K562 (cell line): Measurements from ENCODE around the gene RYR3. TPM values are rescaled to one million over a fixed set of nuclear protein-coding genes. Genes with fewer than 3 reads are reported as not detected.

ENCODE experiments used
- ATAC-seq: fragments of 200-7000 bp; cut with Tn5 transposase; 3 replicates; pipeline ENCODE4 v1.9.1; 2020; ENCODE audit warnings: moderate library complexity
- BruUV-seq: library from RNA; stranded (reverse); fragments of 400-500 nt; replicated peaks from 2 replicates; lab custom pipeline; 2021; lab: Mats Ljungman, UMichigan
- CTCF ChIA-PET: fragments of 300-600 bp; formaldehyde crosslinking; extraction: SDS; loops from one replicate; lab custom pipeline; 2021; ENCODE audit warnings: low intra/inter-chr PET ratio; lab: Yijun Ruan, JAX
- POLR2A ChIA-PET: fragments of 300-600, 350-650 bp; sonication (Branson Sonifier 250); formaldehyde crosslinking; extraction: SDS; loops from one replicate; lab custom pipeline; 2021; ENCODE audit warnings: antibody characterized with exemption, inconsistent platforms; lab: Yijun Ruan, JAX
- DNase-seq, 4 experiments: peaks; one replicate each; pipeline versions ENCODE4 v3.0.0 to v3.0.0-alpha.2; 2011 to 2018; ENCODE audit warnings: low spot score in 3 of 4, mixed read lengths in 3 of 4; ENCODE audit errors: extremely low read depth in 1 of 4
- FAIRE-seq: peaks from 2 replicates; lab custom pipeline; 2011; peaks lifted over from hg19 to GRCh38; lab: Jason Lieb, UNC
- H2AFZ ChIP-seq: 2 replicates; pipeline ENCODE4 v1.6.0; 2011; ENCODE audit warnings: low read depth, low read length, control low read depth, inconsistent platforms
- H3K27ac ChIP-seq: fragments of 200-600 bp; 3 replicates; pipeline ENCODE4 v1.8.0; 2011; ENCODE audit warnings: low read depth, mild to moderate bottlenecking, control low read depth, inconsistent platforms, low read length, moderate library complexity, mixed read lengths; ENCODE audit errors: extremely low read depth
- H3K27me3 ChIP-seq, 2 experiments: fragments of 300-600 bp in 1 of 2; 2 replicates in 1 of 2; 3 replicates in 1 of 2; pipeline versions ENCODE4 v1.6.0 to v1.8.0; 2011; ENCODE audit warnings: inconsistent platforms in 2 of 2, low read length in 2 of 2, mild to moderate bottlenecking in 1 of 2, mixed read lengths in 1 of 2, moderate library complexity in 1 of 2; ENCODE audit not compliant: control insufficient read depth in 2 of 2, insufficient read depth in 2 of 2
- H3K36me3 ChIP-seq: fragments of 300-600 bp; 3 replicates; pipeline ENCODE4 v1.8.0; 2011; ENCODE audit warnings: mild to moderate bottlenecking, low read length, inconsistent platforms; ENCODE audit not compliant: control insufficient read depth, insufficient read depth
- H3K4me1 ChIP-seq, 2 experiments: fragments of 200-600 bp in 1 of 2; replicated peaks in 1 of 2; 2 replicates in 1 of 2; 3 replicates in 1 of 2; pipeline versions ENCODE4 v1.5.1 to v1.8.0; 2011; ENCODE audit warnings: inconsistent platforms in 2 of 2, low read length in 2 of 2, mild to moderate bottlenecking in 1 of 2, mixed read lengths in 1 of 2, moderate library complexity in 1 of 2; ENCODE audit not compliant: control insufficient read depth in 2 of 2, insufficient read depth in 2 of 2
- H3K4me2 ChIP-seq: 2 replicates; pipeline ENCODE4 v1.6.1; 2011; ENCODE audit warnings: low read length, control low read depth, inconsistent platforms, mixed read lengths; ENCODE audit not compliant: insufficient read depth
- H3K4me3 ChIP-seq: fragments of 200-600 bp; sonication (generic), shearing (Covaris generic); 2 replicates; pipeline ENCODE4 v1.5.1; 2016; ENCODE audit warnings: control low read depth, inconsistent platforms
- H3K79me2 ChIP-seq: fragments of 200-600 bp; 3 replicates; pipeline ENCODE4 v1.8.0; 2011; ENCODE audit warnings: low read length, inconsistent platforms; ENCODE audit not compliant: control insufficient read depth, insufficient read depth
- H3K9ac ChIP-seq, 2 experiments: 2 replicates each; pipeline versions ENCODE4 v1.6.0 to v1.6.1; 2011; ENCODE audit warnings: low read depth in 2 of 2, low read length in 2 of 2, control low read depth in 1 of 2, inconsistent platforms in 1 of 2, mild to moderate bottlenecking in 1 of 2, mixed read lengths in 1 of 2; ENCODE audit not compliant: insufficient read depth in 1 of 2
- H3K9me1 ChIP-seq: one replicate; pipeline ENCODE4 v1.6.0; 2011; ENCODE audit warnings: inconsistent platforms, mild to moderate bottlenecking, low read length, moderate library complexity; ENCODE audit not compliant: control insufficient read depth, insufficient read depth
- H3K9me3 ChIP-seq: replicated peaks from 2 replicates; pipeline ENCODE4 v1.5.1; 2011; ENCODE audit warnings: low read depth, low read length, inconsistent platforms; ENCODE audit not compliant: control insufficient read depth, insufficient read depth
- H4K20me1 ChIP-seq: replicated peaks from 2 replicates; pipeline ENCODE4 v1.6.1; 2011; ENCODE audit warnings: low read length, inconsistent platforms, mixed read lengths; ENCODE audit not compliant: control insufficient read depth, insufficient read depth
- GABPB2 ChIP-seq: fragments of 250-450 bp; sonication (Bioruptor Pico); conservative IDR thresholded peaks from 2 replicates; pipeline ENCODE4 v1.5.1; 2021; ENCODE audit warnings: mild to moderate bottlenecking
- HEY1 ChIP-seq: fragments of 250-450 bp; sonication (Bioruptor Pico); IDR thresholded peaks from 2 replicates; pipeline ENCODE4 v1.5.0; 2020; ENCODE audit warnings: mild to moderate bottlenecking, moderate library complexity, borderline replicate concordance
- HNRNPL ChIP-seq: fragments of 200-400 bp; formaldehyde crosslinking; IDR thresholded peaks from 2 replicates; pipeline ENCODE4 v1.6.1; 2017; ENCODE audit warnings: low read depth, mild to moderate bottlenecking, low read length
- NR3C1 ChIP-seq: sonication (generic); formaldehyde crosslinking; IDR thresholded peaks from 2 replicates; pipeline ENCODE4 v1.8.1; 2022; ENCODE audit warnings: missing genetic modification reagents
- SMARCE1 ChIP-seq: fragments of 450-650 bp; IDR thresholded peaks from 2 replicates; pipeline ENCODE4 v1.7.1; 2016; ENCODE audit warnings: mild to moderate bottlenecking
- TRIM24 ChIP-seq, 2 experiments: fragments of 450-650 bp; IDR thresholded peaks; 2 replicates each; pipeline ENCODE4 v1.6.1; 2016
- ZFP36 ChIP-seq: fragments of 150-350 bp; IDR thresholded peaks from 2 replicates; pipeline ENCODE4 v1.6.1; 2018; ENCODE audit warnings: low read length, low read depth; ENCODE audit not compliant: partially characterized antibody
- ZZZ3 ChIP-seq: fragments of 450-650 bp; IDR thresholded peaks from 2 replicates; pipeline ENCODE4 v1.6.1; 2016; ENCODE audit warnings: antibody characterized with exemption, mild to moderate bottlenecking, moderate library complexity
- WGBS: fragments of 100-300 bp; shearing (Covaris generic); methylation state at CpG from one replicate; pipeline ENCODE4 v1.1.6; 2016; ENCODE audit warnings: low coverage, mixed read lengths; ENCODE audit not compliant: insufficient coverage; ENCODE audit errors: missing lambda C conversion rate; 5-methylcytosine and 5-hydroxymethylcytosine counted together
- in situ Hi-C: fragments of 300-500 bp; cut with MboI; formaldehyde crosslinking; loops from 4 replicates; pipeline ENCODE4 v1.15.0; 2018; ENCODE audit warnings: inconsistent platforms, mixed read lengths
- intact Hi-C: fragments of 100-400 bp; cut with micrococcal nuclease; formaldehyde crosslinking; loops from 2 replicates; pipeline ENCODE4 v1.14.2; 2022
- polyA plus RNA-seq, 8 experiments: library from polyadenylated mRNA; depleted of rRNA in 4 of 8; stranded (reverse) in 5 of 8; unstranded in 3 of 8; fragments of >200 nt; fragmentation: Nextera tagmentation in 2 of 8; fragmentation: Illumina TruSeq in 1 of 8; extraction: Ambion mirVana in 2 of 8; extraction: Trizol in 1 of 8; gene quantifications; 2 replicates each; pipeline versions ENCODE4 v1.2.1 to v1.2.3, GENCODE V29; 2011 to 2014; ENCODE audit warnings: inconsistent platforms in 1 of 8, missing spikeins in 1 of 8
- total RNA-seq, 7 experiments: library from RNA; depleted of rRNA in 6 of 7; stranded (reverse); fragments of >200 nt in 6 of 7; fragmentation: Illumina TruSeq in 2 of 7; extraction: Trizol in 2 of 7; gene quantifications; 2 replicates each; pipeline versions ENCODE4 v1.2.1 to v1.2.3, GENCODE V29; 2011 to 2021; ENCODE audit warnings: low replicate concordance in 1 of 7
- TF ChIP-seq, protein P1 (sequence below): fragments of 250-450 bp; sonication (Bioruptor Pico); IDR thresholded peaks from 2 replicates; pipeline ENCODE4 v1.9.0; 2021; ENCODE audit warnings: mild to moderate bottlenecking
- TF ChIP-seq, protein P2 (sequence below), 2 experiments: fragments of 450-650 bp in 1 of 2; sonication (generic) in 1 of 2; formaldehyde crosslinking in 1 of 2; IDR thresholded peaks; 2 replicates each; pipeline versions ENCODE4 v1.7.1 to v1.9.0; 2016 to 2022; ENCODE audit warnings: inconsistent platforms in 1 of 2, mild to moderate bottlenecking in 1 of 2, missing genetic modification reagents in 1 of 2
- TF ChIP-seq, protein P3 (sequence below): fragments of 450-650 bp; IDR thresholded peaks from 2 replicates; pipeline ENCODE4 v1.7.1; 2018; ENCODE audit warnings: mild to moderate bottlenecking, low read depth; ENCODE audit not compliant: partially characterized antibody

The RYR3 gene
- total and polyA plus RNA-seq, 9 of the 15 experiments (the other 6 are each of a cell fraction or from before 2014, with no cell fraction given) = 0.04 TPM; not detected in 8

DNA sequence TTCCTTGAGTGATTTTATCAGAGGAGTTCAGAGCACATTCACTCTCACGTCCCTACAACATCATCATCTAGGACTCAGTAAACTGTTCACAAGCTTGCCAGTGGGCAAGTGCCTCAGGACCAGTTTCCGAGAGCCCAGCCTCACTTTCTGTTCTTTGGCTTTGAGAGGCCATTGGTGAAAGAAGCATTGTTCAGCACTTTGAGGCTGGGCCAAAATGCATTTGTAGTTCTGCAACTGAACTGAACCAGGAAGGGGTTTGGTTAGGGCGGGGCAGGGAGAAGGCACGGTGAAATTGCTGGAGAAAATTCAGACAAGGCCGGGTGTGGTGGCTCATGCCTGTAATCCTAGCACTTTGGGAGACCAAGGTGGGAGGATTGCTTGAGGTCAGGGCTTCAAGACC, 435.4 kb downstream of the RYR3 start:
- DNase-seq (no peak), FAIRE-seq (no peak), ATAC-seq (no peak)
- H4K20me1 ChIP-seq = no peaks in the 10 kb centered on the region
- H3K79me2 ChIP-seq = no peaks in the 10 kb centered on the region
- intact Hi-C loops (no loop called here), in situ Hi-C loops (no loop called here)
- WGBS = 7% methylated on average over 5 of the region's 5 CpGs
- no peaks in the 10 kb centered on the region for H3K9me1 ChIP-seq
- CTCF ChIA-PET = no interaction called here
- peaks cover 0 to 18% of the 10 kb centered on the region in 2 experiments; a peak in 2 of 5 replicates for H3K27me3 ChIP-seq
- no peak overlapping the region for H3K27ac ChIP-seq
- no peak overlapping the region for H3K4me2 ChIP-seq
- no peaks in the 10 kb centered on the region for H3K9me3 ChIP-seq
- POLR2A ChIA-PET = interaction anchor here (0.6 kb wide), 1 partner anchor 609 kb away, joined by 3 read pairs; no protein-coding TSS in a partner anchor
- no peak overlapping the region for H2AFZ ChIP-seq
- no peak overlapping the region for H3K9ac ChIP-seq
- no peaks in the 10 kb centered on the region for H3K36me3 ChIP-seq
- BruUV-seq = no TSS peak
- no peak overlapping the region for H3K4me3 ChIP-seq
- no peaks in the 10 kb centered on the region for H3K4me1 ChIP-seq
- TF ChIP-seq, protein P1, sequence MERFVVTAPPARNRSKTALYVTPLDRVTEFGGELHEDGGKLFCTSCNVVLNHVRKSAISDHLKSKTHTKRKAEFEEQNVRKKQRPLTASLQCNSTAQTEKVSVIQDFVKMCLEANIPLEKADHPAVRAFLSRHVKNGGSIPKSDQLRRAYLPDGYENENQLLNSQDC (CRISPR knock-in tag) = no peak
- TF ChIP-seq, protein P2, sequence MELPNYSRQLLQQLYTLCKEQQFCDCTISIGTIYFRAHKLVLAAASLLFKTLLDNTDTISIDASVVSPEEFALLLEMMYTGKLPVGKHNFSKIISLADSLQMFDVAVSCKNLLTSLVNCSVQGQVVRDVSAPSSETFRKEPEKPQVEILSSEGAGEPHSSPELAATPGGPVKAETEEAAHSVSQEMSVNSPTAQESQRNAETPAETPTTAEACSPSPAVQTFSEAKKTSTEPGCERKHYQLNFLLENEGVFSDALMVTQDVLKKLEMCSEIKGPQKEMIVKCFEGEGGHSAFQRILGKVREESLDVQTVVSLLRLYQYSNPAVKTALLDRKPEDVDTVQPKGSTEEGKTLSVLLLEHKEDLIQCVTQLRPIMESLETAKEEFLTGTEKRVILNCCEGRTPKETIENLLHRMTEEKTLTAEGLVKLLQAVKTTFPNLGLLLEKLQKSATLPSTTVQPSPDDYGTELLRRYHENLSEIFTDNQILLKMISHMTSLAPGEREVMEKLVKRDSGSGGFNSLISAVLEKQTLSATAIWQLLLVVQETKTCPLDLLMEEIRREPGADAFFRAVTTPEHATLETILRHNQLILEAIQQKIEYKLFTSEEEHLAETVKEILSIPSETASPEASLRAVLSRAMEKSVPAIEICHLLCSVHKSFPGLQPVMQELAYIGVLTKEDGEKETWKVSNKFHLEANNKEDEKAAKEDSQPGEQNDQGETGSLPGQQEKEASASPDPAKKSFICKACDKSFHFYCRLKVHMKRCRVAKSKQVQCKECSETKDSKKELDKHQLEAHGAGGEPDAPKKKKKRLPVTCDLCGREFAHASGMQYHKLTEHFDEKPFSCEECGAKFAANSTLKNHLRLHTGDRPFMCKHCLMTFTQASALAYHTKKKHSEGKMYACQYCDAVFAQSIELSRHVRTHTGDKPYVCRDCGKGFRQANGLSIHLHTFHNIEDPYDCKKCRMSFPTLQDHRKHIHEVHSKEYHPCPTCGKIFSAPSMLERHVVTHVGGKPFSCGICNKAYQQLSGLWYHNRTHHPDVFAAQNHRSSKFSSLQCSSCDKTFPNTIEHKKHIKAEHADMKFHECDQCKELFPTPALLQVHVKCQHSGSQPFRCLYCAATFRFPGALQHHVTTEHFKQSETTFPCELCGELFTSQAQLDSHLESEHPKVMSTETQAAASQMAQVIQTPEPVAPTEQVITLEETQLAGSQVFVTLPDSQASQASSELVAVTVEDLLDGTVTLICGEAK (IDR thresholded peaks at IDR 0.05) = no peak
- TF ChIP-seq, protein P2 (CRISPR knock-in tag; IDR thresholded peaks at IDR 0.05) = no peak
- TF ChIP-seq SMARCE1 (no peak), GABPB2 (CRISPR knock-in tag) (no peak), ZZZ3 (no peak), TRIM24 (IDR thresholded peaks at IDR 0.05) (no peak), ZFP36 (no peak), HEY1 (no peak), HNRNPL (no peak), NR3C1 (CRISPR knock-in tag) (no peak)
- TF ChIP-seq, protein P3, sequence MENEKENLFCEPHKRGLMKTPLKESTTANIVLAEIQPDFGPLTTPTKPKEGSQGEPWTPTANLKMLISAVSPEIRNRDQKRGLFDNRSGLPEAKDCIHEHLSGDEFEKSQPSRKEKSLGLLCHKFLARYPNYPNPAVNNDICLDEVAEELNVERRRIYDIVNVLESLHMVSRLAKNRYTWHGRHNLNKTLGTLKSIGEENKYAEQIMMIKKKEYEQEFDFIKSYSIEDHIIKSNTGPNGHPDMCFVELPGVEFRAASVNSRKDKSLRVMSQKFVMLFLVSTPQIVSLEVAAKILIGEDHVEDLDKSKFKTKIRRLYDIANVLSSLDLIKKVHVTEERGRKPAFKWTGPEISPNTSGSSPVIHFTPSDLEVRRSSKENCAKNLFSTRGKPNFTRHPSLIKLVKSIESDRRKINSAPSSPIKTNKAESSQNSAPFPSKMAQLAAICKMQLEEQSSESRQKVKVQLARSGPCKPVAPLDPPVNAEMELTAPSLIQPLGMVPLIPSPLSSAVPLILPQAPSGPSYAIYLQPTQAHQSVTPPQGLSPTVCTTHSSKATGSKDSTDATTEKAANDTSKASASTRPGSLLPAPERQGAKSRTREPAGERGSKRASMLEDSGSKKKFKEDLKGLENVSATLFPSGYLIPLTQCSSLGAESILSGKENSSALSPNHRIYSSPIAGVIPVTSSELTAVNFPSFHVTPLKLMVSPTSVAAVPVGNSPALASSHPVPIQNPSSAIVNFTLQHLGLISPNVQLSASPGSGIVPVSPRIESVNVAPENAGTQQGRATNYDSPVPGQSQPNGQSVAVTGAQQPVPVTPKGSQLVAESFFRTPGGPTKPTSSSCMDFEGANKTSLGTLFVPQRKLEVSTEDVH = no peak
